Tibial artery (tissue), 4 donors: ENCODE measurements around the gene CUX1.
"Not testable (repeated sequence)": the region's sequence is repeated elsewhere in the genome, so short reads cannot be mapped to it uniquely, and the experiment has no call there.

ENCODE experiments used
- DNase-seq, 2 donors: peaks; one replicate each; pipeline ENCODE4 v3.0.0-alpha.2; 2019
- H3K27ac ChIP-seq, 2 donors: fragments of 200-600 bp; sonication (generic) in 1 of 2; 1 replicate in 1 of 2; 2 replicates in 1 of 2; pipeline ENCODE4 v1.5.1; 2018 to 2019; ENCODE audit warnings: mild to moderate bottlenecking in 1 of 2
- H3K27me3 ChIP-seq, 2 donors: fragments of 200-600 bp; sonication (generic) in 1 of 2; one replicate each; pipeline versions ENCODE4 v1.5.1 to v1.6.0; 2016 to 2019
- H3K36me3 ChIP-seq, 3 donors: fragments of 200-600 bp; sonication (generic) in 2 of 3; one replicate each; pipeline ENCODE4 v1.5.1; 2016 to 2019; ENCODE audit warnings: mild to moderate bottlenecking in 2 of 3
- H3K4me1 ChIP-seq, 4 donors: fragments of 200-600 bp; sonication (generic) in 2 of 4; 1 replicate in 3 of 4; 2 replicates in 1 of 4; pipeline ENCODE4 v1.5.1; 2016 to 2019
- H3K4me3 ChIP-seq, 2 donors: fragments of 200-600 bp; sonication (generic) in 1 of 2; 1 replicate in 1 of 2; 2 replicates in 1 of 2; pipeline ENCODE4 v1.5.1; 2018 to 2019; ENCODE audit warnings: mild to moderate bottlenecking in 2 of 2
- H3K9me3 ChIP-seq, 3 donors: fragments of 200-600 bp; sonication (generic) in 1 of 3; one replicate each; pipeline ENCODE4 v1.5.1; 2016 to 2019
- intact Hi-C: fragments of 100-400 bp; cut with DNase I; formaldehyde crosslinking; loops from one replicate; pipeline ENCODE4 v1.15.0; 2023; ENCODE audit warnings: low total_unique reads
- TF ChIP-seq, protein P1 (sequence below), 2 experiments: fragments of 200-600 bp in 1 of 2; fragments of 450-650 bp in 1 of 2; IDR thresholded peaks; one replicate each; pipeline ENCODE4 v1.5.1; 2017 to 2019; ENCODE audit warnings: antibody characterized with exemption in 2 of 2, mild to moderate bottlenecking in 1 of 2, moderate library complexity in 1 of 2

CUX1 gene

DNA sequence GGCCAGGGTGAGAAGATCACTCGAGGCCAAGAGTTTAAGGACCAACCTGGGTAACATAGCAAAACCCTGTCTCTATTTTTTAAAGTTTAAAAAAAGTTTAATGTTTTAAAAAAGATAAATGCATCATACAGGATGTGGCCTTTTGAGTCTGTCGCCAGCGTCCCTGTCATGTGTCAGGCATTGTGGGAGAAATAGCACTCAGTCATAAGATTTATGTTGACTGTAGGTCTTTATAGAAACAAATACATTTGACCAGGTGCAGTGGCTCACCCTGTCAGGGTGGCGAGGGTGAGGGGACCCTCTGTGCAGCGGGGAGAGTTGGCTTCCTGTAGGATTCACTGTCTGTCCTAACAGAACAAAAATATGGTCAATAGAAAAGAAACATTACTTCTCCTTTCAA, 405.8 kb downstream of the CUX1 start:
- Histone ChIP-seq H3K4me3 (no peak overlapping the region), H3K4me1 (no peaks in the 10 kb centered on the region), H3K9me3 (no peaks in the 10 kb centered on the region), H3K36me3 (peaks cover 4 to 14% (median 7%) of the 10 kb centered on the region in 3 donors), H3K27ac (no peak overlapping the region), H3K27me3 (no peaks in the 10 kb centered on the region)
- TF ChIP-seq, protein P1, sequence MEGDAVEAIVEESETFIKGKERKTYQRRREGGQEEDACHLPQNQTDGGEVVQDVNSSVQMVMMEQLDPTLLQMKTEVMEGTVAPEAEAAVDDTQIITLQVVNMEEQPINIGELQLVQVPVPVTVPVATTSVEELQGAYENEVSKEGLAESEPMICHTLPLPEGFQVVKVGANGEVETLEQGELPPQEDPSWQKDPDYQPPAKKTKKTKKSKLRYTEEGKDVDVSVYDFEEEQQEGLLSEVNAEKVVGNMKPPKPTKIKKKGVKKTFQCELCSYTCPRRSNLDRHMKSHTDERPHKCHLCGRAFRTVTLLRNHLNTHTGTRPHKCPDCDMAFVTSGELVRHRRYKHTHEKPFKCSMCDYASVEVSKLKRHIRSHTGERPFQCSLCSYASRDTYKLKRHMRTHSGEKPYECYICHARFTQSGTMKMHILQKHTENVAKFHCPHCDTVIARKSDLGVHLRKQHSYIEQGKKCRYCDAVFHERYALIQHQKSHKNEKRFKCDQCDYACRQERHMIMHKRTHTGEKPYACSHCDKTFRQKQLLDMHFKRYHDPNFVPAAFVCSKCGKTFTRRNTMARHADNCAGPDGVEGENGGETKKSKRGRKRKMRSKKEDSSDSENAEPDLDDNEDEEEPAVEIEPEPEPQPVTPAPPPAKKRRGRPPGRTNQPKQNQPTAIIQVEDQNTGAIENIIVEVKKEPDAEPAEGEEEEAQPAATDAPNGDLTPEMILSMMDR (IDR thresholded peaks at IDR 0.05), result no peak
- intact Hi-C loops, result no loop called here
- DNase-seq, result no peak

DNA sequence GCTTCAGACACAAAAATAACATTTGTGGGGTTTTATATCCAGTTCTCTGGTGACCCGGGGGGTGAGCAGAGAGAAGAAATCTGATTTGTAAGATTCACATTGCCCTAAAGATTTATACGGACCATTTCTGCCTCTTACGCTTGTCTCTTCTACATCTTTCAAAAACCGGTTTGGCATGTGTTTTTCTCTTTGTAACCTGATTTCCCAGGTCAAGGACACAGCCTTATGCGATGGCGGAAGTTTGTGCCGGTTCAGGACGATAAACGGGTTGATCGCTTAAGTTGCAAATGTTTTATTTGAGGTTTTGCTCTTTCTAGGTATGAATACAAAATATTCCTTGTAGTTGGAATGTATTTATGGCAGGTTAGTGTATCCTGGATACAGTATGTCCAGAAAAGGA, 407.6 kb downstream of the CUX1 start:
- no peak for DNase-seq
- no peaks in the 10 kb centered on the region for H3K9me3 ChIP-seq
- H3K4me1 ChIP-seq, result no peaks in the 10 kb centered on the region
- H3K27ac ChIP-seq, result no peak overlapping the region
- H3K4me3 ChIP-seq, result no peak overlapping the region
- TF ChIP-seq, protein P1 (IDR thresholded peaks at IDR 0.05), result no peak
- intact Hi-C loops, result no loop called here
- H3K27me3 ChIP-seq, result no peaks in the 10 kb centered on the region
- H3K36me3 ChIP-seq, result peaks cover 13 to 32% (median 14%) of the 10 kb centered on the region in 3 donors

DNA sequence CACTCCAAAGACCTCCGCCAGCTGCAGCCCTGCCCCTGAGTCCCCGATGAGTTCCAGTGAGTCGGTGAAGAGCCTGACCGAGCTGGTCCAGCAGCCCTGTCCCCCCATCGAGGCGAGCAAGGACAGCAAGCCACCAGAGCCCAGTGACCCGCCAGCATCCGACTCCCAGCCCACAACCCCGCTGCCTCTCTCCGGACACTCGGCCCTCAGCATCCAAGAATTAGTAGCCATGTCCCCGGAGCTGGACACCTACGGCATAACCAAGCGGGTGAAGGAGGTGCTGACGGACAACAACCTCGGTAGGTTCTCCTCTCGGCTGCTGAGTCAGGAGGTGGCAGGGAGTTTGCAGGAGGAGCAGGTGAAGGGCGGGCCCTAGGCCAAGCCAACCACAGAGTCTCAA, 409.9 kb downstream of the CUX1 start:
- Histone ChIP-seq H3K27ac (no peak overlapping the region), H3K4me3 (no peak overlapping the region), H3K9me3 (no peaks in the 10 kb centered on the region), H3K27me3 (no peaks in the 10 kb centered on the region), H3K36me3 (peaks cover 14 to 50% (median 18%) of the 10 kb centered on the region in 3 donors), H3K4me1 (no peaks in the 10 kb centered on the region)
- intact Hi-C loops, result no loop called here
- TF ChIP-seq, protein P1 (IDR thresholded peaks at IDR 0.05), result no peak
- no peak for DNase-seq

DNA sequence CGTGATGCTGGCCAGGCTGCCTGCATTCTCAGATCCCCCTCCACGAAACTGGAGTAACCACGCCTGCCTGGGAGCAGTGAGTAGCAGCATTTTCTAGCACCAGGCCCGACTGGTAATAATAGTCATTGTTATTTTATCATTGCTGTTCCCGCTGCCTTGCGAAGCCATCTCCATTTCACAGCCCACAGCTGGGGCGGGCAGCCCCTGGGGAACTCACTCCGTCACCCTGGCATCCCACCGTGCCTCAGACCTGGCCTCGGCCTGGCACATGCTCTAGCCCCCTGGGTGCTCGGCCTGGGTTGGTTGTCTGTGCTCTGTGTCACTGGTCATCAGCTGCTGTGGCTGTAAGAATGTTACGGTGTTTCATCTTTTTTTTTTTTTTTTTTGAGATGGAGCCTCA, 411.5 kb downstream of the CUX1 start:
- no peaks in the 10 kb centered on the region for H3K4me1 ChIP-seq
- DNase-seq, result no peak
- H3K9me3 ChIP-seq, result no peaks in the 10 kb centered on the region
- TF ChIP-seq, protein P1 (IDR thresholded peaks at IDR 0.05), result no peak
- H3K4me3 ChIP-seq, result no peak overlapping the region
- no peaks in the 10 kb centered on the region for H3K27me3 ChIP-seq
- H3K27ac ChIP-seq, result no peak overlapping the region
- H3K36me3 ChIP-seq, result peaks cover 14 to 64% (median 29%) of the 10 kb centered on the region in 3 donors
- intact Hi-C loops, result no loop called here

DNA sequence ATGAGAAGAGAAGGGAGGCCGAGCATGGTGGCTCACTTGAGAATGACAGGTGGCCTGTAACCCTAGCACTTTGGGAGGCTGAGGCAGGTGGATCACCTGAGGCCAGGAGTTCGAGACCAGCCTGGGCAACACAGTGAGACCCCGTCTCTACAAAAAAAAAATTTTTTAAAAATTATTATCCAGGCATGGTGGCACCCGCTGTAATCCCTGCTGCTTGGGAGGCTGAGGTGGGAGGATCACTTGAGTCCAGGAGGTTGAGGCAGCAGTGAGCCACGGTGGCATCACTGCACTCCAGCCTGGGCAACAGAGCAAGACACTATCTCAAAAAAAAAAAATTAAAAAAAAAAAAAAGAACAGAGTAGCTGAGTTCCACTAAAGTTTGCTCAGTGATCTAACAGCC, 412.7 kb downstream of the CUX1 start:
- H3K9me3 ChIP-seq, DNase-seq, H3K4me1 ChIP-seq, H3K27me3 ChIP-seq, H3K4me3 ChIP-seq, H3K27ac ChIP-seq: not testable (repeated sequence)
- peaks cover 21 to 77% (median 38%) of the 10 kb centered on the region in 3 donors for H3K36me3 ChIP-seq
- intact Hi-C loops, result loop anchor here (10.0 kb wide), 1 partner anchor 485 kb away; no protein-coding TSS in a partner anchor

DNA sequence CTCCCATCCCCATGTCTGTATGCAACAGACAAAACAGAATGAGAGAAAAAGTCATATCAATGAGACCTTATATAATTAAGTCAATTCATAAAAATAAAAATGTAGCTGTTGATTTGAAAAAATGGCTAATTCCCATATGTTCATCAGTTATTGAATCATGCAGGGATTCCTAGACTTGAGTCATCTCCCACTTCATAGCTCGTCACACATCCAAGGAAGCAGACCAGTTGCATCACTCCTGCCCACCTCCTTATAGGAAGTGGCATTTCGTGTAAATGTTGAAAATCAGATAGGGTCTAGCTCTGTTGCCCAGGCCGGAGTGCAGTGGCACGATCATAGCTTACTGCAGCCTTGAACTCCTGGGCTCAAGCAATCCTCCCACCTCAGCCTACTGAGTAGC, 413.2 kb downstream of the CUX1 start:
- Histone ChIP-seq H3K36me3 (peaks cover 21 to 81% (median 38%) of the 10 kb centered on the region in 3 donors), H3K4me1 (no peaks in the 10 kb centered on the region), H3K9me3 (no peaks in the 10 kb centered on the region), H3K27ac (no peak overlapping the region), H3K27me3 (no peaks in the 10 kb centered on the region), H3K4me3 (no peak overlapping the region)
- no peak for DNase-seq
- TF ChIP-seq, protein P1 (IDR thresholded peaks at IDR 0.05), result no peak
- intact Hi-C loops, result loop anchor here (10.0 kb wide), 1 partner anchor 486 kb away; no protein-coding TSS in a partner anchor
